T-helper 2 cell treated with Interferon-gamma antibody and Interleukin-4, amounts not matched to agents 100 ng/mL and 5 ng/mL, for 36 hours (primary cell): Measurements from ENCODE around the gene CD48. TPM values are rescaled to one million over a fixed set of nuclear protein-coding genes. Genes with fewer than 3 reads are reported as not detected.
"Not testable (repeated sequence)": the region's sequence is repeated elsewhere in the genome, so short reads cannot be mapped to it uniquely, and the experiment has no call there.

Experiments
- intact Hi-C: fragments of 100-400 bp; cut with micrococcal nuclease; formaldehyde crosslinking; loops from one replicate; pipeline ENCODE4 v1.15.1; 2023
- total RNA-seq: library from RNA; stranded (reverse); gene quantifications from 2 replicates; pipeline ENCODE4 v1.2.3, GENCODE V29; 2022

The CD48 gene
- total RNA-seq, 1 donor from 2014 or later: 204 TPM

- intact Hi-C loops: no loop called here
Measured at GRCh38 chr1:160716013-160716412, 4.4 kb upstream of the CD48 start.

- intact Hi-C loops: loop anchor here (5.0 kb wide), 2 partner anchors 53 to 137 kb away; partner anchors contain the start of gene CD84
Measured at GRCh38 chr1:160714034-160714648, 2.5 kb upstream of the CD48 start.

- intact Hi-C loops: loop anchor here (5.0 kb wide), 2 partner anchors 54 to 136 kb away; partner anchors contain the start of gene CD84
Measured at GRCh38 chr1:160713161-160713560, 1.5 kb upstream of the CD48 start.

GRCh38 chr1:160712525-160713080 is 981 bp upstream of the CD48 start:
- intact Hi-C loops: loop anchor here (1.0 to 5.0 kb wide), 3 partner anchors 29 to 135 kb away; partner anchors contain the start of gene CD84

- intact Hi-C loops: loop anchor here (5.0 kb wide), 2 partner anchors 56 to 134 kb away; partner anchors contain the start of gene CD84
Measured at GRCh38 chr1:160711276-160711601, 383 bp downstream of the CD48 start.

GRCh38 chr1:160710517-160711252 is 937 bp downstream of the CD48 start:
- intact Hi-C loops: loop anchor here (5.0 kb wide), 2 partner anchors 57 to 133 kb away; partner anchors contain the start of gene CD84

- intact Hi-C loops: loop anchor here (5.0 kb wide), 3 partner anchors 58 to 132 kb away; partner anchors contain the start of gene CD84
Measured at GRCh38 chr1:160709715-160710114, 1.9 kb downstream of the CD48 start.

GRCh38 chr1:160708801-160709200 is 2.8 kb downstream of the CD48 start:
- intact Hi-C loops: loop anchor here (5.0 kb wide), 1 partner anchor 82 kb away; no protein-coding TSS in a partner anchor

GRCh38 chr1:160708118-160708517 is 3.5 kb downstream of the CD48 start:
- intact Hi-C loops: loop anchor here (5.0 kb wide), 1 partner anchor 81 kb away; no protein-coding TSS in a partner anchor

- intact Hi-C loops: loop anchor here (1.0 to 5.0 kb wide), 2 partner anchors 24 to 80 kb away; no protein-coding TSS in a partner anchor
Measured at GRCh38 chr1:160707236-160708064, 4.2 kb downstream of the CD48 start.

- intact Hi-C loops: loop anchor here (1.0 to 5.0 kb wide), 2 partner anchors 23 to 79 kb away; no protein-coding TSS in a partner anchor
Measured at GRCh38 chr1:160706526-160707235, 4.9 kb downstream of the CD48 start.

GRCh38 chr1:160705742-160706141 is 5.9 kb downstream of the CD48 start:
- intact Hi-C loops: loop anchor here (5.0 kb wide), 1 partner anchor 78 kb away; no protein-coding TSS in a partner anchor

GRCh38 chr1:160705212-160705621 is 6.4 kb downstream of the CD48 start:
- intact Hi-C loops: loop anchor here (5.0 kb wide), 1 partner anchor 78 kb away; no protein-coding TSS in a partner anchor

GRCh38 chr1:160704250-160704649 is 7.4 kb downstream of the CD48 start:
- intact Hi-C loops: no loop called here

GRCh38 chr1:160702100-160702499 is 9.5 kb downstream of the CD48 start:
- intact Hi-C loops: no loop called here

GRCh38 chr1:160692390-160692789 is 19.2 kb downstream of the CD48 start:
- intact Hi-C loops: not testable (repeated sequence)

GRCh38 chr1:160685266-160685665 is 26.4 kb downstream of the CD48 start:
- intact Hi-C loops: no loop called here

- intact Hi-C loops: loop anchor here (1.0 kb wide), 3 partner anchors 24 to 154 kb away; no protein-coding TSS in a partner anchor
Measured at GRCh38 chr1:160682983-160683865, 28.4 kb downstream of the CD48 start.

GRCh38 chr1:160681891-160682140 is 29.8 kb downstream of the CD48 start:
- intact Hi-C loops: loop anchor here (1.0 kb wide), 4 partner anchors 43 to 269 kb away; no protein-coding TSS in a partner anchor
